ENCODE results near the gene CHCHD3.

The CHCHD3 gene

DNA sequence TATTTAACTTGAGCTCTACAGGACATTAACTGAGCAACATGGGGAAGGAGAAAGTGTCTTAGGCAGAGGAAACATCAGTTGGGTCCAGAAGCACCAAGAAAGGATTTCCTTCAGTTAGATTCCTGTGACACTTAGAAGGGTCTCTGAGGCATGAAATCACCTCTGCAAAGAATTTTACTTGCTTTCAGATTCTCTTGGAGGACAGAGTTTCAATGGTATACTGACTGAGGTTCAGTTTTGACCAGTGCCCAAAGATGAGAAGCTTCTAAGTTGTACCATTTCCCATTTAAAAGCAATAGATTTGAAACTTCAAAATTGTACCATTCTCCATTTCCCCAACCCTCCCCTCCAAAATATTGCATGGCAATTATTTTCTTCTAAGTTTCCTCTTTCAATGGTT is 102.4 kb downstream of the CHCHD3 start:
- H3K79me2 ChIP-seq (ENCODE audit: insufficient read depth, low read length): peaks cover 44% of the 10 kb centered on the region; the same call in 1 of the 2 replicates
- TF ChIP-seq CTCF (conservative IDR thresholded peaks at IDR 0.05; ENCODE audit: low read length): no peak
- TF ChIP-seq EZH2phosphoT487 (IDR thresholded peaks at IDR 0.05; ENCODE audit: borderline replicate concordance): no peak
- no peaks in the 10 kb centered on the region for H3F3A ChIP-seq (ENCODE audit: low read depth)
- no peak overlapping the region for H2AFZ ChIP-seq (ENCODE audit: low read length)
- H3K36me3 ChIP-seq (ENCODE audit: insufficient read depth, low read length): peaks cover 5% of the 10 kb centered on the region
- H3K9ac ChIP-seq (ENCODE audit: low read depth, low read length, poor library complexity, severe bottlenecking): no peak overlapping the region
- H3K4me2 ChIP-seq (ENCODE audit: low read depth, low read length, poor library complexity, severe bottlenecking): peak overlapping the region; percentile 22
- H3K9me3 ChIP-seq (ENCODE audit: insufficient read depth, low read depth, low read length): no peaks in the 10 kb centered on the region
- peaks cover 12% of the 10 kb centered on the region for H3K4me1 ChIP-seq (ENCODE audit: insufficient read depth, low read length, poor library complexity, severe bottlenecking)
- H4K20me1 ChIP-seq (ENCODE audit: insufficient read depth, low read length, poor library complexity, severe bottlenecking): peaks cover 8% of the 10 kb centered on the region
- H3K27me3 ChIP-seq (ENCODE audit: insufficient read depth, low read length, poor library complexity, severe bottlenecking): no peaks in the 10 kb centered on the region
- no peaks in the 10 kb centered on the region for H3K9me2 ChIP-seq (replicated peaks; ENCODE audit: low read depth, low read length)
- H3K4me3 ChIP-seq (ENCODE audit: low read length, poor library complexity, severe bottlenecking): no peak overlapping the region

DNA sequence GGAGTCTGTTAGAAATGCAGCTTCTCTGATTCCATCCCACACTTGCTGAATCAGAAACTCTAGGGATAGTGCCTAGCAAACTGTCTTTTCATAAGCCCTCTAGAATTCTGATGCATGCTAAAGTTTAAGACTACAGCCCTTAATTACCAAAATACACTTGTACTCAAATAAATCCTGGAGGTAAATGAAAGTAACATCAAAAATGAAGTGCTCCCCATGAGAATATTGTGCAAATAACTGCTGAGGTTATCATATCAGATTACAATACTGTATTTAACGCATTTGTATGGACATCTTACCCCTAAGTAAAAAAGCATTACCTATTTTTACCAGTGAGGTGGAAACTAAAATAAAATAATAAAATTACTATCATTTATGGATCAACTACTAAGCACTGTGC is 104.7 kb downstream of the CHCHD3 start:
- H2AFZ ChIP-seq (ENCODE audit: low read length): no peak overlapping the region
- H3K4me3 ChIP-seq (ENCODE audit: low read length, poor library complexity, severe bottlenecking): no peak overlapping the region
- H3F3A ChIP-seq (ENCODE audit: low read depth): no peaks in the 10 kb centered on the region
- no peaks in the 10 kb centered on the region for H3K27me3 ChIP-seq (ENCODE audit: insufficient read depth, low read length, poor library complexity, severe bottlenecking)
- no peaks in the 10 kb centered on the region for H3K9me2 ChIP-seq (replicated peaks; ENCODE audit: low read depth, low read length)
- peaks cover 38% of the 10 kb centered on the region; the same call in 1 of the 2 replicates for H3K79me2 ChIP-seq (ENCODE audit: insufficient read depth, low read length)
- H4K20me1 ChIP-seq (ENCODE audit: insufficient read depth, low read length, poor library complexity, severe bottlenecking): peaks cover 8% of the 10 kb centered on the region
- no peak overlapping the region for H3K4me2 ChIP-seq (ENCODE audit: low read depth, low read length, poor library complexity, severe bottlenecking)
- peaks cover 26% of the 10 kb centered on the region for H3K36me3 ChIP-seq (ENCODE audit: insufficient read depth, low read length)
- TF ChIP-seq CTCF (conservative IDR thresholded peaks at IDR 0.05; ENCODE audit: low read length) (no peak), EZH2phosphoT487 (IDR thresholded peaks at IDR 0.05; ENCODE audit: borderline replicate concordance) (no peak)
- H3K9me3 ChIP-seq (ENCODE audit: insufficient read depth, low read depth, low read length): no peaks in the 10 kb centered on the region
- H3K4me1 ChIP-seq (ENCODE audit: insufficient read depth, low read length, poor library complexity, severe bottlenecking): peaks cover 12% of the 10 kb centered on the region
- no peak overlapping the region for H3K9ac ChIP-seq (ENCODE audit: low read depth, low read length, poor library complexity, severe bottlenecking)

DNA sequence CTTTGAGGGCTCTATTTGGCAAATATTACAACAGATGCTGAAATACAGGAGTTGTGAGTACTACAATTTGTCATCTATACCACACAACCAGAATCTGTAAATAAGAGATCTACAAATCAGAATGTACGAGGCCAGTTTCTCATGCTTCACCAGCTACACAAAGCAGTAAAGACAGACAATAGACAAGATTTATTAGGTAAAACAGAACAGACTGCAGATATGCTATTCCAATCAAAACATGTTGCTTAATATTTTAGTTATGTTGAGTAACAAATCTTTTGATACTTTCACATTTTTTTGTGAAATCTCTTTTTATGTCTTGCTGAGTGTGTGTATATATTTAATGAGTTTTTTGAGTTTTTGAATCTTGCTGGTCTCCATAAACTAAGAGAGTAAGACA is 109.1 kb downstream of the CHCHD3 start:
- no peak overlapping the region for H3K4me2 ChIP-seq (ENCODE audit: low read depth, low read length, poor library complexity, severe bottlenecking)
- H4K20me1 ChIP-seq (ENCODE audit: insufficient read depth, low read length, poor library complexity, severe bottlenecking): peaks cover 9% of the 10 kb centered on the region
- H3K9me2 ChIP-seq (replicated peaks; ENCODE audit: low read depth, low read length): no peaks in the 10 kb centered on the region
- peaks cover 2% of the 10 kb centered on the region for H3K4me1 ChIP-seq (ENCODE audit: insufficient read depth, low read length, poor library complexity, severe bottlenecking)
- H3K36me3 ChIP-seq (ENCODE audit: insufficient read depth, low read length): peaks cover 34% of the 10 kb centered on the region
- H3F3A ChIP-seq (ENCODE audit: low read depth): no peaks in the 10 kb centered on the region
- peaks cover 18% of the 10 kb centered on the region for H3K79me2 ChIP-seq (ENCODE audit: insufficient read depth, low read length)
- H2AFZ ChIP-seq (ENCODE audit: low read length): no peak overlapping the region
- TF ChIP-seq CTCF (conservative IDR thresholded peaks at IDR 0.05; ENCODE audit: low read length): no peak
- TF ChIP-seq EZH2phosphoT487 (IDR thresholded peaks at IDR 0.05; ENCODE audit: borderline replicate concordance): no peak
- no peaks in the 10 kb centered on the region for H3K9me3 ChIP-seq (ENCODE audit: insufficient read depth, low read depth, low read length)
- no peak overlapping the region for H3K4me3 ChIP-seq (ENCODE audit: low read length, poor library complexity, severe bottlenecking)
- H3K9ac ChIP-seq (ENCODE audit: low read depth, low read length, poor library complexity, severe bottlenecking): no peak overlapping the region
- H3K27me3 ChIP-seq (ENCODE audit: insufficient read depth, low read length, poor library complexity, severe bottlenecking): no peaks in the 10 kb centered on the region
